Stimulated activated CD4-positive, alpha-beta T cell treated with anti-CD3 and anti-CD28 coated beads, Interleukin-15, amount 100 ng/mL, for 1 hour (primary cell): ENCODE data around the gene CRTAP.
"Not testable (repeated sequence)": the region's sequence is repeated elsewhere in the genome, so short reads cannot be mapped to it uniquely, and the experiment has no call there.

ENCODE experiments used
- DNase-seq, 2 donors: peaks; one replicate each; pipeline ENCODE4 v3.0.0-alpha.2; 2020; ENCODE audit warnings: low read depth in 1 of 2, low spot score in 1 of 2

CRTAP gene

DNA sequence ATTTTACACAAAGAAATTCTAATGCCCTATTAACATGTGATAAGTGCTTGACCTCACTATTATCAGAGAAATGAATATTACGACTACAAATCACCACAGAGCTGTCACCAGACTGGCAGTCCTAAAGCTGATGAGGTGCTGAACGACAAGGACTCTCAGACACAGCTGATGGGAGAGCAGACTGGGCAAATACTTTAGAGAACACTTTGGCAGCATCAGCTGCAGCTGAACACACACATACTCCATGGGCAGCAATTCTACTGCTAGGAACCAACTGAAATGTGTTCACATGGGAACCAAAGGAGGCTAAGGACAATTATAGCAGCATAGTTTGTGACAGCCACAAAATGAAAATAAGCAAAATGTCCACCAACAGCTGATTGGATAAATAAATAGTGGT, 59.3 kb downstream of the CRTAP start:
- no peak for DNase-seq

GRCh38 chr3:33173672-33174071, 59.9 kb downstream of the CRTAP start:
- DNase-seq: no peak

DNA sequence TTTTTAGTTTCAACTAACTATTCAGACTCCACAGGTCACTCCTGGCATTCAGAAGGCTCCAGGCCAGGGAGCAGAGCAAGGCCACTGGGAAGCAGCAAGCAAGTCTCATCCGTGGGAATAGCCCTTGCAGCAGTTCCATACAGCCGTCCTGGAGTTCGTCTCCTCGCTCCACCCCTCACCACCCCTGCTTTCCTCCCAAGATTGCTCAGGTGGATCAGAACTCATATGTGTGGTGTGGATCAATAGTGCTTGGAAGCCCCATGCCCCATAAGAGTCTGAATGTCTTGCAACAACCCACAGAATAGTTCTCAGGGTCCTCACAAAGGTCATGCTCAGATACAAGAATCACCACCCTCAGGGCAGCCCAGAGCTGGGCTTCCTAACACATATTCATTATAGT, 60.3 kb downstream of the CRTAP start:
- no peak for DNase-seq

GRCh38 chr3:33174711-33175414, 61.0 kb downstream of the CRTAP start:
- DNase-seq: no peak

DNA sequence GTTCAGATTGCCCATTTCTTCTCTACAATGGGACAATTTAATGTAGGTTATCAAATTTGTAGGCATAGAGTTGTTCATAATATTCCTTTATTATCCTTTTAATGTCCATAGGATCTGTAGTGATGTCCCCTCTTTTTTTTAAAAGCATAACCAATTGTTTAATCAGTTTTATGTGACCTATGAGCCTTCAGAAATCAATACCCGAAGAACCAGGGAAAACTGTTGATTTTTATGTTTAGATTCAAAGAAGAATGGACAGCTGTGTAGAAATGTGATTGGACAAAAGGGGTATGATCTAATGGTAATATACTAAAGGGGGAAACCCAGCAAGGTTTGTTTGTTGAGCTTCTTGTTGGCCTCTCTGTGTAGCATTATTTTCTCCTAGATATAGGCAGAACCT, 65.3 kb downstream of the CRTAP start:
- no peak for DNase-seq

GRCh38 chr3:33181229-33181628, 67.4 kb downstream of the CRTAP start:
- no peak for DNase-seq

- not testable (repeated sequence) for DNase-seq
These were observed 67.8 kb downstream of the CRTAP start for GRCh38 chr3:33181641-33182040.

GRCh38 chr3:33184863-33185262, 71.0 kb downstream of the CRTAP start:
- no peak for DNase-seq

GRCh38 chr3:33186524-33187367, 72.9 kb downstream of the CRTAP start:
- no peak for DNase-seq

GRCh38 chr3:33187368-33187634, 73.5 kb downstream of the CRTAP start:
- DNase-seq: no peak

DNA sequence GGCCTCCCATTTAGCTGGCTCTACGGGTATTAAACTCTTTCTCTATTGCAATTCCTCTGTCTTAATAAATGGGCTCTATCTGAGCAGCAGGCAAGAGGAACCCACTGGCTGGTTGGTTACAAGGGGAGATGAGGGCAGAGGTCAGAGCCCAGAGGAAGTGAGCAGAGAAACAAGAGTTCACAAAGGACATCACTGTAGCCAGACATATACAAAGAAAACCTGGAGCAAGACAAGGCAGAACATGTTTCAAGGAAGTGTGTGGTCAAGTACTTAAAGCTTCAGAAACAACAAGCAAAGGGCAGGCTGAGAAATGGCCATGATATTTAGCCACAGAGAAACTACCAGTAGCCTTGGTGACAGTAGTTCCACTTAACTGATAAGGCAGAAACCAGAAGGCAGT, 80.5 kb downstream of the CRTAP start:
- DNase-seq: no peak

GRCh38 chr3:33196538-33196937, 82.7 kb downstream of the CRTAP start:
- no peak for DNase-seq
